Measurements from ENCODE around the gene PTS. TPM values are rescaled to one million over a fixed set of nuclear protein-coding genes. Genes with fewer than 3 reads are reported as not detected.

Gene PTS
- total RNA-seq, 2 donors from 2014 or later, result 24.4 to 28.7 TPM

DNA sequence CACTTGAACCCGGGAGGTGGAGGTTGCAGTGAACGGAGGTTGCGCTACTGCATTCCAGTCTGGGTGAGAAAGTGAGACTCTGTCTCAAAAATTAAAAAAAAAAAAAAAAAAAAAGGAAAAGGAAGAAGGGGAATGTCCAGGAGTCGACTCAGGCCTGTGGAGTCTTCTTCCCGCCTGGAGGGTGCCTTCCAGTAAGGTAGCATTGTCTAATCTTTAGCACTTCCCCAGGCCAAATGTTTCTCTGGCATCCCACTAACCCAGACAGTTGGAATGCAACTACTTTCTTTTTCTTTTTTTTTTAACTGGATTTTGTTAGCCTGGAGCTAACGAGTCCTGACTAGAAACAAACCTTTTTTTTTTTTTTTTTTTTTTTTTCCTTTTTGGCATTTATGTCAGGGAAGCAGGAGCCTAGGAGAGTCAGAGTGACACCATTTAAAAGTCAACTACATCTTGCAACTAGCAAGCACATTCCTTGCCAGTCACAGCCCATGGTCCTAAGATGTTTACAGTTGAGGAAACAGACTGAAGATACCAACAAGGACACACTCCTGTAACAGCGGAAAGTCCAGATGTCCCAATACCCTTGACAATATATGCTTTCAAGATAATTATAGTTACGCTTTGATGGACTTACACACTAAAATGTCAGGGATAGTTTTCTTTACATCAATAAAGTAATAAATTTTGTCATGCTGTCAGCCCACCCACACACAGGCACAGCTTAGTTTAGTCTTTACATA, 23.8 kb downstream of the PTS start:
- Histone ChIP-seq H3K27ac (no peak overlapping the region), H3K4me1 (replicated peaks) (no peaks in the 10 kb centered on the region), H3K9me3 (no peaks in the 10 kb centered on the region), H3K36me3 (no peaks in the 10 kb centered on the region), H3K4me3 (no peak overlapping the region), H3K27me3 (replicated peaks; ENCODE audit: insufficient read depth) (no peaks in the 10 kb centered on the region)
- DNase-seq (ENCODE audit: low spot score), result no peak
- TF ChIP-seq, protein P1, sequence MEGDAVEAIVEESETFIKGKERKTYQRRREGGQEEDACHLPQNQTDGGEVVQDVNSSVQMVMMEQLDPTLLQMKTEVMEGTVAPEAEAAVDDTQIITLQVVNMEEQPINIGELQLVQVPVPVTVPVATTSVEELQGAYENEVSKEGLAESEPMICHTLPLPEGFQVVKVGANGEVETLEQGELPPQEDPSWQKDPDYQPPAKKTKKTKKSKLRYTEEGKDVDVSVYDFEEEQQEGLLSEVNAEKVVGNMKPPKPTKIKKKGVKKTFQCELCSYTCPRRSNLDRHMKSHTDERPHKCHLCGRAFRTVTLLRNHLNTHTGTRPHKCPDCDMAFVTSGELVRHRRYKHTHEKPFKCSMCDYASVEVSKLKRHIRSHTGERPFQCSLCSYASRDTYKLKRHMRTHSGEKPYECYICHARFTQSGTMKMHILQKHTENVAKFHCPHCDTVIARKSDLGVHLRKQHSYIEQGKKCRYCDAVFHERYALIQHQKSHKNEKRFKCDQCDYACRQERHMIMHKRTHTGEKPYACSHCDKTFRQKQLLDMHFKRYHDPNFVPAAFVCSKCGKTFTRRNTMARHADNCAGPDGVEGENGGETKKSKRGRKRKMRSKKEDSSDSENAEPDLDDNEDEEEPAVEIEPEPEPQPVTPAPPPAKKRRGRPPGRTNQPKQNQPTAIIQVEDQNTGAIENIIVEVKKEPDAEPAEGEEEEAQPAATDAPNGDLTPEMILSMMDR (IDR thresholded peaks at IDR 0.05), result no peak
- no peak for TF ChIP-seq POLR2A (IDR thresholded peaks at IDR 0.05)
- no peak for TF ChIP-seq POLR2AphosphoS5 (IDR thresholded peaks at IDR 0.05)
- intact Hi-C loops (cut with DNase I), result no loop called here
- 48% methylated on average over 8 of the region's 8 CpGs for WGBS

DNA sequence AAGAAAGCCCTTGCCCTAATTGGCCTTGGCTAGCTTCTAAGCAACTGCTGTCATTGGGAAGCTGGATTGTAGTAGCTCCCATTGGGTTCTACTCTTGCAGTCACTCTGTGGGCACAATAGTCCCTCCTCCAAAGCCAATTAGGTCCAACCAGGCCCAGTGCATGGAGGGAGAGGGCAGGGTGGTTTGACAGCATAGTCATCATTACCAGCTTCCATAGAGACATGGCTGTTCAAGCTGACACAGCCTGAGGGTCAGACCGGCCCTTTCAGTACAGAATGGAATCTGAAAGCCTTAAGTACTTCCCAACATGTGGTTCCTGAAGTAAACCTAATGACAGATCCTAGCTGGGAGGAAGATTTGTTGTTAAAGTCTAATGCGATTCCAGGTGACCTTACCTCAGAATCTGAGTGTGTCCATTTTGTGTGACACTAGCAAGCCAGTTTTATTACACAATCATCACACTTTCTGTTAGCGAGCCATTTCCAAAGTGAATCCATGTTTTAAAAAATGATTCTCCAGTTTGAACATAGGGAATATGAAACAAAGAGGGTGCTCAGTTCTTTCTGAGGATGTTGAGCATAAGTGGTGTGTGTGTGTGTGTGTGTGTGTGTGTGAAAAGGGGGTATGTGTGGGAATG, 27.5 kb downstream of the PTS start:
- H3K27me3 ChIP-seq (replicated peaks; ENCODE audit: insufficient read depth), result no peaks in the 10 kb centered on the region
- no peak overlapping the region for H3K4me3 ChIP-seq
- no peak for TF ChIP-seq POLR2A (IDR thresholded peaks at IDR 0.05)
- TF ChIP-seq, protein P1 (IDR thresholded peaks at IDR 0.05), result no peak
- no peak for TF ChIP-seq POLR2AphosphoS5 (IDR thresholded peaks at IDR 0.05)
- H3K27ac ChIP-seq, result no peak overlapping the region
- DNase-seq (ENCODE audit: low spot score), result no peak
- 98% methylated on average over 3 of the region's 3 CpGs for WGBS
- no peaks in the 10 kb centered on the region for H3K4me1 ChIP-seq (replicated peaks)
- H3K36me3 ChIP-seq, result no peaks in the 10 kb centered on the region
- no peaks in the 10 kb centered on the region for H3K9me3 ChIP-seq
- intact Hi-C loops (cut with DNase I), result no loop called here

DNA sequence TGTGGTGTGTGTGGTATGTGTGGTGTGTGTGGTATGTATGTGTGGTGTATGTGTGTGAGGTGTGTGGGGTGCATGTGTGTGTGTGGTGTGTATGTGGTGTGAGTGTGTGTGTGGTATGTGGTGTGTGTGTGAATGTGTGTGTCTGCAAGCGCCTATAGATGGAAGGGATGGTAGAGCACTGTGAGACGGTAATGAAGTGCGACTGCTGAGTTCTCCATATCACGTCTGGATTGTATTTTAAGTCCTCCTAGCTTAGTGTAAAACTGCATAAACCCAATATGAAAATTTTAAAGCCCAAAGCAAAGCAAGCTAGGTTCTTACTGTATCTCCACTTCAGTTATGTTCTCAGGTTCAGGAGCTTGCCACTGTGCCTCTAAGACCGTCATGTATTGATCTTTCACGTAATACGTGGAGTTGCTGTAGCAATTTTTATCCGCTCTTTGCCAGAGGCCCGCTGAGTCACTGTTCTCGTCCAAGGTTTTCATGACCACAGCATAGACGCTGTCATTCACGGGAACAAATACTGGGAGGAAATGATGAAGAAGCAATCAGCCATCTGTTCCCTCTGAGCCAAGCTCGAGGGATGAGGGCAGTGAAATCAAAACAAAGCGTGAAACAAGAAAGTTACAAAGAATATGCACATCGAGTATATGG, 29.0 kb downstream of the PTS start:
- DNase-seq (ENCODE audit: low spot score), result no peak
- Histone ChIP-seq H3K27ac (no peak overlapping the region), H3K36me3 (no peaks in the 10 kb centered on the region), H3K4me1 (replicated peaks) (no peaks in the 10 kb centered on the region), H3K9me3 (no peaks in the 10 kb centered on the region), H3K4me3 (no peak overlapping the region), H3K27me3 (replicated peaks; ENCODE audit: insufficient read depth) (no peaks in the 10 kb centered on the region)
- intact Hi-C loops (cut with DNase I), result no loop called here
- TF ChIP-seq, protein P1 (IDR thresholded peaks at IDR 0.05), result no peak
- TF ChIP-seq POLR2A (IDR thresholded peaks at IDR 0.05), result no peak
- TF ChIP-seq POLR2AphosphoS5 (IDR thresholded peaks at IDR 0.05), result no peak
- WGBS, result 78% methylated on average over 15 of the region's 15 CpGs

DNA sequence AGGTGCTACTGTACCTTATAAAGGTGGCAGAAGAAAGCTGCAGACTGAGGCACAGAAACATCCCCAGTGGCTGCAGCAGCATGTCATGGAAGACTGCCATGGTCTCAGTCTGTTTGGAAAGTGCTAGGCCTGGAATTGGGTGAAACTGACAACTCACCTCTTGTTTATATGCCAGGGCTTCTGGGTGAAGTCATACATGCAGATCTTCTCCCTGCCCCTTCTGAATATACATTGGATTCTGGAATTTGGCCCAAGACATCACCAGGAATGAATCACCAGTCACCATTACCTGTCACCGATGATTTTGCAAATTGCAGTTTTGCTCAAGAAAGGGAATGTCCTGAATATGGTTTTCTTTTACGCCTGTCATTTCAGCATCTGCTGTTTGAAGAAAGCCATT, 34.3 kb downstream of the PTS start, which contains the start of gene PLET1:
PLET1 (minus strand) TSS at position 371 of the 400 bp plus-strand sequence; CDS start at position 100, 271 bp downstream.
- no peaks in the 10 kb centered on the region for H3K9me3 ChIP-seq
- DNase-seq (ENCODE audit: low spot score), result no peak
- no peak within 1 kb of the TSS for H3K4me3 ChIP-seq
- H3K4me1 ChIP-seq (replicated peaks), result no peaks in the 10 kb centered on the region
- H3K36me3 ChIP-seq, result no peaks in the 10 kb centered on the region
- WGBS, result 97% methylated on average over 2 of the region's 2 CpGs
- no peak within 1 kb of the TSS for H3K27ac ChIP-seq
- H3K27me3 ChIP-seq (replicated peaks; ENCODE audit: insufficient read depth), result no peaks in the 10 kb centered on the region
- intact Hi-C loops (cut with DNase I), result no loop called here
- TF ChIP-seq POLR2AphosphoS5 (IDR thresholded peaks at IDR 0.05) (no peak), POLR2A (IDR thresholded peaks at IDR 0.05) (no peak)
- TF ChIP-seq, protein P1 (IDR thresholded peaks at IDR 0.05), result no peak

Data from prostate gland (tissue), 2 donors.